Ovary (tissue), 9 donors: ENCODE data around the gene TBXA2R. TPM values are rescaled to one million over a fixed set of nuclear protein-coding genes. Genes with fewer than 3 reads are reported as not detected.

Source experiments
- DNase-seq, 5 donors: peaks; one replicate each; pipeline ENCODE4 v3.0.0-alpha.2; 2019 to 2020
- H3K27ac ChIP-seq, 2 donors: fragments of 200-600 bp; one replicate each; pipeline versions ENCODE4 v1.5.1 to v1.8.0; 2019 to 2022
- H3K27me3 ChIP-seq: fragments of 200-600 bp; one replicate; pipeline ENCODE4 v1.8.0; 2022
- H3K36me3 ChIP-seq: fragments of 200-600 bp; sonication (generic); one replicate; pipeline ENCODE4 v1.5.1; 2019
- H3K4me1 ChIP-seq: one replicate; pipeline ENCODE4 v1.8.1; 2013; ENCODE audit warnings: mild to moderate bottlenecking, moderate library complexity; ENCODE audit not compliant: insufficient read depth
- H3K4me3 ChIP-seq: fragments of 200-600 bp; sonication (generic); one replicate; pipeline ENCODE4 v1.5.1; 2017
- H3K9me3 ChIP-seq, 2 donors: fragments of 200-600 bp in 1 of 2; sonication (generic) in 1 of 2; one replicate each; pipeline versions ENCODE4 v1.5.1 to v1.8.1; 2013 to 2019; ENCODE audit warnings: mild to moderate bottlenecking in 1 of 2, moderate library complexity in 1 of 2
- CTCF ChIP-seq, 3 donors: fragments of 450-650 bp in 2 of 3; fragments of 200-600 bp in 1 of 3; IDR thresholded peaks; one replicate each; pipeline versions ENCODE4 v1.5.1 to v1.8.0; 2016 to 2022; ENCODE audit warnings: antibody characterized with exemption in 3 of 3, mild to moderate bottlenecking in 1 of 3
- EP300 ChIP-seq: sonication (generic); formaldehyde crosslinking; IDR thresholded peaks from one replicate; pipeline ENCODE4 v1.6.1; 2017; ENCODE audit warnings: antibody characterized with exemption
- POLR2A ChIP-seq: fragments of 450-650 bp; IDR thresholded peaks from one replicate; pipeline ENCODE4 v1.6.1; 2017; ENCODE audit warnings: antibody characterized with exemption, mild to moderate bottlenecking, moderate library complexity
- WGBS, 3 donors: extraction: QIAGEN DNeasy Blood & Tissue Kit in 1 of 3; methylation state at CpG; one replicate each; pipeline versions ENCODE4 v1.1.5 to v1.1.7; 2013 to 2017; 5-methylcytosine and 5-hydroxymethylcytosine counted together
- intact Hi-C, 4 donors: fragments of 100-400 bp; cut with DNase I; formaldehyde crosslinking; loops; one replicate each; pipeline versions ENCODE4 v1.11.0 to v1.15.1; 2022 to 2023
- polyA plus RNA-seq, 2 donors: library from polyadenylated mRNA; stranded (reverse); fragments of 200-250 nt in 1 of 2; fragments of 350-450 nt in 1 of 2; fragmentation: Illumina TruSeq in 1 of 2; extraction: RNeasy Lipid Tissue Mini Kit (QIAGEN cat#74804) in 1 of 2; gene quantifications; one replicate each; pipeline ENCODE4 v1.2.3, GENCODE V29; 2013 to 2014
- total RNA-seq, 7 donors: library from RNA; depleted of rRNA in 2 of 7; stranded (reverse); fragments of >200 nt in 2 of 7; fragmentation: NEBNext Ultra II Directional in 3 of 7; extraction: Animal tissue kit (Norgen Biotek cat#: 25700) in 3 of 7; gene quantifications; one replicate each; pipeline versions ENCODE4 v1.1.0 to v1.2.4, GENCODE V29; 2016 to 2023
- donor health status: DM: no; HTN: no; CAD: no; lungs with moderate emphysema.
- donor health status: DM: no; HTN: no; CAD: no.
- donor health status: Bipolar disorder and iron deficiency.
- donor health status: DM: yes; HTN: yes; CAD: no.
- donor health status: DM: no; HTN: no; CAD: no.
- donor health status: DM: yes; HTN: yes; CAD: no.

Gene TBXA2R
- total and polyA plus RNA-seq, 9 donors, result 1.1 to 3.7 (median 1.5) TPM

- H3K36me3 ChIP-seq, result no peaks in the 10 kb centered on the region
- no peak overlapping the region for H3K4me3 ChIP-seq
- DNase-seq, result no peak
- no peaks in the 10 kb centered on the region for H3K9me3 ChIP-seq
- H3K27me3 ChIP-seq, result no peaks in the 10 kb centered on the region
- no peaks in the 10 kb centered on the region for H3K4me1 ChIP-seq
- no peak for TF ChIP-seq POLR2A
- no peak for TF ChIP-seq EP300
- intact Hi-C loops, result no loop called here
- 77 to 78% (median 77%) methylated on average over 17 to 19 of the region's 19 CpGs for WGBS, 3 donors
- no peak overlapping the region for H3K27ac ChIP-seq
Observed at GRCh38 chr19:3644351-3645066, 37.8 kb upstream of the TBXA2R start.

GRCh38 chr19:3643674-3644313 lies 37.1 kb upstream of the TBXA2R start:
- Histone ChIP-seq H3K9me3 (no peaks in the 10 kb centered on the region), H3K36me3 (no peaks in the 10 kb centered on the region), H3K27ac (no peak overlapping the region), H3K4me1 (no peaks in the 10 kb centered on the region), H3K4me3 (no peak overlapping the region), H3K27me3 (no peaks in the 10 kb centered on the region)
- DNase-seq, result no peak
- intact Hi-C loops, result no loop called here
- 88 to 91% (median 90%) methylated on average over 27 to 28 of the region's 28 CpGs for WGBS, 3 donors
- TF ChIP-seq EP300 (no peak), CTCF (IDR thresholded peaks at IDR 0.05) (no peak), POLR2A (no peak)

- H3K4me1 ChIP-seq, result no peaks in the 10 kb centered on the region
- H3K36me3 ChIP-seq, result no peaks in the 10 kb centered on the region
- TF ChIP-seq POLR2A (no peak), CTCF (IDR thresholded peaks at IDR 0.05) (no peak), EP300 (no peak)
- 83 to 87% (median 85%) methylated on average over 35 to 36 of the region's 36 CpGs for WGBS, 3 donors
- no peak overlapping the region for H3K27ac ChIP-seq
- no peaks in the 10 kb centered on the region for H3K9me3 ChIP-seq
- intact Hi-C loops, result no loop called here
- H3K27me3 ChIP-seq, result no peaks in the 10 kb centered on the region
- DNase-seq, result no peak
- H3K4me3 ChIP-seq, result no peak overlapping the region
Observed at GRCh38 chr19:3642987-3643673, 36.5 kb upstream of the TBXA2R start.

- TF ChIP-seq POLR2A (no peak), CTCF (IDR thresholded peaks at IDR 0.05) (no peak), EP300 (no peak)
- H3K9me3 ChIP-seq, result no peaks in the 10 kb centered on the region
- H3K4me3 ChIP-seq, result no peak overlapping the region
- no peak overlapping the region for H3K27ac ChIP-seq
- intact Hi-C loops, result no loop called here
- WGBS, 3 donors, result 88 to 91% (median 90%) methylated on average over 17 of the region's 17 CpGs
- H3K4me1 ChIP-seq, result no peaks in the 10 kb centered on the region
- no peaks in the 10 kb centered on the region for H3K36me3 ChIP-seq
- no peaks in the 10 kb centered on the region for H3K27me3 ChIP-seq
- no peak for DNase-seq
Observed at GRCh38 chr19:3642296-3642695, 35.6 kb upstream of the TBXA2R start.
